Neural progenitor cell (in vitro differentiated cells): Measurements from ENCODE around the gene ATP1A3. TPM values are rescaled to one million over a fixed set of nuclear protein-coding genes. Genes with fewer than 3 reads are reported as not detected.

ENCODE experiments used
- DNase-seq: peaks from one replicate; pipeline ENCODE4 v3.0.0-alpha.2; 2016; ENCODE audit warnings: low spot score
- H2AFZ ChIP-seq: fragments of 200-600 bp; sonication (generic); replicated peaks from 2 replicates; pipeline ENCODE4 v1.6.1; 2016; ENCODE audit warnings: antibody characterized with exemption
- H3F3A ChIP-seq: fragments of 200-600 bp; sonication (generic); 2 replicates; pipeline ENCODE4 v1.6.1; 2016; ENCODE audit warnings: antibody characterized with exemption, low read depth
- H3K27ac ChIP-seq: fragments of 200-600 bp; sonication (generic); 2 replicates; pipeline ENCODE4 v1.5.1; 2016; ENCODE audit warnings: mild to moderate bottlenecking
- H3K27me3 ChIP-seq: fragments of 200-600 bp; sonication (generic); 2 replicates; pipeline ENCODE4 v1.6.1; 2016; ENCODE audit warnings: mild to moderate bottlenecking, moderate library complexity
- H3K36me3 ChIP-seq: fragments of 200-600 bp; sonication (generic); 2 replicates; pipeline ENCODE4 v1.5.1; 2016
- H3K4me1 ChIP-seq: fragments of 200-600 bp; sonication (generic); 2 replicates; pipeline ENCODE4 v1.6.1; 2016; ENCODE audit warnings: mixed run types
- H3K4me2 ChIP-seq: fragments of 200-600 bp; sonication (generic); 2 replicates; pipeline ENCODE4 v1.6.1; 2016
- H3K4me3 ChIP-seq: fragments of 200-600 bp; sonication (generic); 2 replicates; pipeline ENCODE4 v1.5.1; 2016
- H3K79me2 ChIP-seq: fragments of 200-600 bp; sonication (generic); 2 replicates; pipeline ENCODE4 v1.6.1; 2016; ENCODE audit warnings: low read depth
- H3K9ac ChIP-seq: fragments of 200-600 bp; sonication (generic); 2 replicates; pipeline ENCODE4 v1.6.1; 2016
- H3K9me3 ChIP-seq: fragments of 200-600 bp; sonication (generic); 2 replicates; pipeline ENCODE4 v1.5.1; 2016; ENCODE audit warnings: low read depth
- H4K20me1 ChIP-seq: fragments of 200-600 bp; sonication (generic); 2 replicates; pipeline ENCODE4 v1.6.1; 2016; ENCODE audit warnings: low read depth
- H3K27ac Mint-ChIP-seq: 3 replicates; pipeline ENCODE4 v1.8.0; 2021; ENCODE audit warnings: mixed read lengths
- H3K27me3 Mint-ChIP-seq: 2 replicates; pipeline ENCODE4 v1.8.0; 2022; ENCODE audit warnings: low read depth, mild to moderate bottlenecking, inconsistent platforms, moderate library complexity, mixed read lengths; ENCODE audit not compliant: insufficient read depth
- H3K36me3 Mint-ChIP-seq: 3 replicates; pipeline ENCODE4 v1.8.0; 2021; ENCODE audit warnings: mixed read lengths
- H3K4me1 Mint-ChIP-seq: 3 replicates; pipeline ENCODE4 v1.8.0; 2021; ENCODE audit warnings: mixed read lengths
- H3K4me3 Mint-ChIP-seq: 3 replicates; pipeline ENCODE4 v1.8.0; 2021; ENCODE audit warnings: mild to moderate bottlenecking, moderate library complexity, mixed read lengths
- H3K9me3 Mint-ChIP-seq: 3 replicates; pipeline ENCODE4 v1.8.0; 2020; ENCODE audit warnings: mixed read lengths
- CTCF ChIP-seq: fragments of 200-600 bp; sonication (generic); IDR thresholded peaks from 2 replicates; pipeline ENCODE4 v1.5.1; 2017; ENCODE audit warnings: antibody characterized with exemption, mild to moderate bottlenecking
- EZH2 ChIP-seq: fragments of 200-600 bp; sonication (generic); IDR thresholded peaks from 2 replicates; pipeline ENCODE4 v1.6.1; 2017; ENCODE audit warnings: antibody characterized with exemption, mild to moderate bottlenecking, moderate library complexity
- EZH2phosphoT487 ChIP-seq: fragments of 200-600 bp; sonication (generic); IDR thresholded peaks from 2 replicates; pipeline ENCODE4 v1.6.1; 2017; ENCODE audit warnings: antibody characterized with exemption
- total RNA-seq: library from RNA; depleted of rRNA; stranded (reverse); fragments of >200 nt; gene quantifications from 2 replicates; pipeline ENCODE4 v1.2.3, GENCODE V29; 2015; ENCODE audit warnings: low replicate concordance

The ATP1A3 gene
- total RNA-seq, 1 donor from 2014 or later, result not detected

- no peaks in the 10 kb centered on the region for H3K36me3 Mint-ChIP-seq
- peaks cover 45% of the 10 kb centered on the region for H3K27me3 Mint-ChIP-seq
- H3K4me3 ChIP-seq, result no peak overlapping the region
Observed at GRCh38 chr19:41926763-41927496, 67.1 kb downstream of the ATP1A3 start.

GRCh38 chr19:41926028-41926762 is 67.8 kb downstream of the ATP1A3 start:
- peaks cover 2% of the 10 kb centered on the region for H3K9me3 Mint-ChIP-seq
- no peak for TF ChIP-seq CTCF
- peak; percentile 7 for TF ChIP-seq EZH2
- Histone ChIP-seq H3K9ac (no peak overlapping the region), H3K36me3 (no peaks in the 10 kb centered on the region), H3K4me3 (no peak overlapping the region), H4K20me1 (peaks cover 35% of the 10 kb centered on the region), H3K27me3 (peaks cover 98% of the 10 kb centered on the region), H3K79me2 (no peaks in the 10 kb centered on the region), H3K9me3 (no peaks in the 10 kb centered on the region), H3K4me2 (no peak overlapping the region), H3K4me1 (peaks cover 5% of the 10 kb centered on the region), H3F3A (peaks cover 35% of the 10 kb centered on the region), H2AFZ (no peak overlapping the region), H3K27ac (no peak overlapping the region)
- H3K27me3 Mint-ChIP-seq, result peaks cover 41% of the 10 kb centered on the region
- H3K27ac Mint-ChIP-seq, result no peak overlapping the region
- DNase-seq, result peak; percentile 44
- H3K4me3 Mint-ChIP-seq, result no peak overlapping the region
- H3K36me3 Mint-ChIP-seq, result no peaks in the 10 kb centered on the region
- H3K4me1 Mint-ChIP-seq, result peaks cover 14% of the 10 kb centered on the region

More at GRCh38 chr19:41926763-41927496, 67.1 kb downstream of the ATP1A3 start:
- no peak overlapping the region for H3K27ac Mint-ChIP-seq
- TF ChIP-seq EZH2 (peak; percentile 17), EZH2phosphoT487 (no peak)
- H3K79me2 ChIP-seq, result no peaks in the 10 kb centered on the region
- peaks cover 98% of the 10 kb centered on the region for H3K27me3 ChIP-seq
- no peaks in the 10 kb centered on the region for H3K9me3 ChIP-seq
- H3F3A ChIP-seq, result peaks cover 36% of the 10 kb centered on the region
- no peak overlapping the region for H3K27ac ChIP-seq
- no peak overlapping the region for H2AFZ ChIP-seq
- H3K4me2 ChIP-seq, result no peak overlapping the region
- peaks cover 11% of the 10 kb centered on the region for H3K4me1 Mint-ChIP-seq
- H4K20me1 ChIP-seq, result peaks cover 36% of the 10 kb centered on the region
- no peak overlapping the region for H3K4me3 Mint-ChIP-seq
- peaks cover 5% of the 10 kb centered on the region for H3K4me1 ChIP-seq
- H3K9me3 Mint-ChIP-seq, result peaks cover 2% of the 10 kb centered on the region
- H3K9ac ChIP-seq, result no peak overlapping the region
- DNase-seq, result no peak
- H3K36me3 ChIP-seq, result no peaks in the 10 kb centered on the region

- no peak overlapping the region for H3K4me2 ChIP-seq
- DNase-seq, result no peak
- H3K27ac ChIP-seq, result no peak overlapping the region
- no peaks in the 10 kb centered on the region for H3K9me3 ChIP-seq
- peaks cover 2% of the 10 kb centered on the region for H3K9me3 Mint-ChIP-seq
- H3K4me3 ChIP-seq, result no peak overlapping the region
- no peaks in the 10 kb centered on the region for H3K36me3 Mint-ChIP-seq
- peaks cover 98% of the 10 kb centered on the region for H3K27me3 ChIP-seq
- no peak overlapping the region for H3K9ac ChIP-seq
- H3K79me2 ChIP-seq, result no peaks in the 10 kb centered on the region
- peaks cover 5% of the 10 kb centered on the region for H3K4me1 ChIP-seq
- H2AFZ ChIP-seq, result no peak overlapping the region
- H3F3A ChIP-seq, result peaks cover 32% of the 10 kb centered on the region
- no peak for TF ChIP-seq EZH2
- TF ChIP-seq CTCF, result no peak
- no peak for TF ChIP-seq EZH2phosphoT487
- no peak overlapping the region for H3K4me3 Mint-ChIP-seq
- no peaks in the 10 kb centered on the region for H3K36me3 ChIP-seq
- no peak overlapping the region for H3K27ac Mint-ChIP-seq
- peaks cover 14% of the 10 kb centered on the region for H3K4me1 Mint-ChIP-seq
- peaks cover 28% of the 10 kb centered on the region for H4K20me1 ChIP-seq
- H3K27me3 Mint-ChIP-seq, result peaks cover 35% of the 10 kb centered on the region
Observed at GRCh38 chr19:41925208-41926003, 68.6 kb downstream of the ATP1A3 start.
